K562 (cell line): Measurements from ENCODE around the gene FHL1. TPM values are rescaled to one million over a fixed set of nuclear protein-coding genes. Genes with fewer than 3 reads are reported as not detected.

Experiments
- ATAC-seq: fragments of 200-7000 bp; cut with Tn5 transposase; 3 replicates; pipeline ENCODE4 v1.9.1; 2020; ENCODE audit warnings: moderate library complexity
- BruUV-seq: library from RNA; stranded (reverse); fragments of 400-500 nt; replicated peaks from 2 replicates; lab custom pipeline; 2021; lab: Mats Ljungman, UMichigan
- CTCF ChIA-PET: fragments of 300-600 bp; formaldehyde crosslinking; extraction: SDS; loops from one replicate; lab custom pipeline; 2021; ENCODE audit warnings: low intra/inter-chr PET ratio; lab: Yijun Ruan, JAX
- POLR2A ChIA-PET: fragments of 300-600, 350-650 bp; sonication (Branson Sonifier 250); formaldehyde crosslinking; extraction: SDS; loops from one replicate; lab custom pipeline; 2021; ENCODE audit warnings: antibody characterized with exemption, inconsistent platforms; lab: Yijun Ruan, JAX
- DNase-seq, 4 experiments: peaks; one replicate each; pipeline versions ENCODE4 v3.0.0 to v3.0.0-alpha.2; 2011 to 2018; ENCODE audit warnings: low spot score in 3 of 4, mixed read lengths in 3 of 4; ENCODE audit errors: extremely low read depth in 1 of 4
- FAIRE-seq: peaks from 2 replicates; lab custom pipeline; 2011; peaks lifted over from hg19 to GRCh38; lab: Jason Lieb, UNC
- H2AFZ ChIP-seq: 2 replicates; pipeline ENCODE4 v1.6.0; 2011; ENCODE audit warnings: low read depth, low read length, control low read depth, inconsistent platforms
- H3K27ac ChIP-seq: fragments of 200-600 bp; 3 replicates; pipeline ENCODE4 v1.8.0; 2011; ENCODE audit warnings: low read depth, mild to moderate bottlenecking, control low read depth, inconsistent platforms, low read length, moderate library complexity, mixed read lengths; ENCODE audit errors: extremely low read depth
- H3K27me3 ChIP-seq, 2 experiments: fragments of 300-600 bp in 1 of 2; 2 replicates in 1 of 2; 3 replicates in 1 of 2; pipeline versions ENCODE4 v1.6.0 to v1.8.0; 2011; ENCODE audit warnings: inconsistent platforms in 2 of 2, low read length in 2 of 2, mild to moderate bottlenecking in 1 of 2, mixed read lengths in 1 of 2, moderate library complexity in 1 of 2; ENCODE audit not compliant: control insufficient read depth in 2 of 2, insufficient read depth in 2 of 2
- H3K36me3 ChIP-seq: fragments of 300-600 bp; 3 replicates; pipeline ENCODE4 v1.8.0; 2011; ENCODE audit warnings: mild to moderate bottlenecking, low read length, inconsistent platforms; ENCODE audit not compliant: control insufficient read depth, insufficient read depth
- H3K4me1 ChIP-seq, 2 experiments: fragments of 200-600 bp in 1 of 2; replicated peaks in 1 of 2; 2 replicates in 1 of 2; 3 replicates in 1 of 2; pipeline versions ENCODE4 v1.5.1 to v1.8.0; 2011; ENCODE audit warnings: inconsistent platforms in 2 of 2, low read length in 2 of 2, mild to moderate bottlenecking in 1 of 2, mixed read lengths in 1 of 2, moderate library complexity in 1 of 2; ENCODE audit not compliant: control insufficient read depth in 2 of 2, insufficient read depth in 2 of 2
- H3K4me2 ChIP-seq: 2 replicates; pipeline ENCODE4 v1.6.1; 2011; ENCODE audit warnings: low read length, control low read depth, inconsistent platforms, mixed read lengths; ENCODE audit not compliant: insufficient read depth
- H3K4me3 ChIP-seq: fragments of 200-600 bp; sonication (generic), shearing (Covaris generic); 2 replicates; pipeline ENCODE4 v1.5.1; 2016; ENCODE audit warnings: control low read depth, inconsistent platforms
- H3K79me2 ChIP-seq: fragments of 200-600 bp; 3 replicates; pipeline ENCODE4 v1.8.0; 2011; ENCODE audit warnings: low read length, inconsistent platforms; ENCODE audit not compliant: control insufficient read depth, insufficient read depth
- H3K9ac ChIP-seq, 2 experiments: 2 replicates each; pipeline versions ENCODE4 v1.6.0 to v1.6.1; 2011; ENCODE audit warnings: low read depth in 2 of 2, low read length in 2 of 2, control low read depth in 1 of 2, inconsistent platforms in 1 of 2, mild to moderate bottlenecking in 1 of 2, mixed read lengths in 1 of 2; ENCODE audit not compliant: insufficient read depth in 1 of 2
- H3K9me1 ChIP-seq: one replicate; pipeline ENCODE4 v1.6.0; 2011; ENCODE audit warnings: inconsistent platforms, mild to moderate bottlenecking, low read length, moderate library complexity; ENCODE audit not compliant: control insufficient read depth, insufficient read depth
- H3K9me3 ChIP-seq: replicated peaks from 2 replicates; pipeline ENCODE4 v1.5.1; 2011; ENCODE audit warnings: low read depth, low read length, inconsistent platforms; ENCODE audit not compliant: control insufficient read depth, insufficient read depth
- H4K20me1 ChIP-seq: replicated peaks from 2 replicates; pipeline ENCODE4 v1.6.1; 2011; ENCODE audit warnings: low read length, inconsistent platforms, mixed read lengths; ENCODE audit not compliant: control insufficient read depth, insufficient read depth
- ARID3A ChIP-seq: IDR thresholded peaks from 2 replicates; pipeline ENCODE4 v1.6.1; 2012; ENCODE audit warnings: low read depth, low read length, improper control_type of control experiment, borderline replicate concordance
- GABPA ChIP-seq: fragments of 200-800 bp; sonication (Bioruptor generic); conservative IDR thresholded peaks from 2 replicates; pipeline ENCODE4 v1.6.1; 2016; ENCODE audit warnings: low read depth, missing genetic modification characterization, missing compliant biosample characterization
- GTF3C2 ChIP-seq: IDR thresholded peaks from 3 replicates; pipeline ENCODE4 v1.6.1; 2011; ENCODE audit warnings: borderline replicate concordance, mild to moderate bottlenecking, moderate library complexity; ENCODE audit not compliant: insufficient read length; ENCODE audit errors: extremely low read depth
- HMG20B ChIP-seq: fragments of 250-450 bp; sonication (Bioruptor Pico); IDR thresholded peaks from 2 replicates; pipeline ENCODE4 v1.5.0; 2021; ENCODE audit warnings: mild to moderate bottlenecking
- RBM34 ChIP-seq: fragments of 200-400 bp; formaldehyde crosslinking; IDR thresholded peaks from 2 replicates; pipeline ENCODE4 v1.6.1; 2018; ENCODE audit warnings: low read length, borderline replicate concordance; ENCODE audit not compliant: insufficient read depth
- SRSF3 ChIP-seq: fragments of 200-400 bp; formaldehyde crosslinking; IDR thresholded peaks from 2 replicates; pipeline ENCODE4 v1.6.1; 2016; ENCODE audit warnings: mild to moderate bottlenecking, low read length, moderate library complexity; ENCODE audit not compliant: insufficient read depth
- SUPT5H ChIP-seq: fragments of 450-650 bp; IDR thresholded peaks from 2 replicates; pipeline ENCODE4 v1.6.1; 2016
- ZNF507 ChIP-seq: conservative IDR thresholded peaks from 2 replicates; pipeline ENCODE4 v1.6.1; 2017; ENCODE audit warnings: missing genetic modification characterization, missing compliant biosample characterization
- WGBS: fragments of 100-300 bp; shearing (Covaris generic); methylation state at CpG from one replicate; pipeline ENCODE4 v1.1.6; 2016; ENCODE audit warnings: low coverage, mixed read lengths; ENCODE audit not compliant: insufficient coverage; ENCODE audit errors: missing lambda C conversion rate; 5-methylcytosine and 5-hydroxymethylcytosine counted together
- in situ Hi-C: fragments of 300-500 bp; cut with MboI; formaldehyde crosslinking; loops from 4 replicates; pipeline ENCODE4 v1.15.0; 2018; ENCODE audit warnings: inconsistent platforms, mixed read lengths
- intact Hi-C: fragments of 100-400 bp; cut with micrococcal nuclease; formaldehyde crosslinking; loops from 2 replicates; pipeline ENCODE4 v1.14.2; 2022
- polyA plus RNA-seq, 8 experiments: library from polyadenylated mRNA; depleted of rRNA in 4 of 8; stranded (reverse) in 5 of 8; unstranded in 3 of 8; fragments of >200 nt; fragmentation: Nextera tagmentation in 2 of 8; fragmentation: Illumina TruSeq in 1 of 8; extraction: Ambion mirVana in 2 of 8; extraction: Trizol in 1 of 8; gene quantifications; 2 replicates each; pipeline versions ENCODE4 v1.2.1 to v1.2.3, GENCODE V29; 2011 to 2014; ENCODE audit warnings: inconsistent platforms in 1 of 8, missing spikeins in 1 of 8
- total RNA-seq, 7 experiments: library from RNA; depleted of rRNA in 6 of 7; stranded (reverse); fragments of >200 nt in 6 of 7; fragmentation: Illumina TruSeq in 2 of 7; extraction: Trizol in 2 of 7; gene quantifications; 2 replicates each; pipeline versions ENCODE4 v1.2.1 to v1.2.3, GENCODE V29; 2011 to 2021; ENCODE audit warnings: low replicate concordance in 1 of 7

Gene FHL1
- total and polyA plus RNA-seq, 9 of the 15 experiments (the other 6 are each of a cell fraction or from before 2014, with no cell fraction given), result 0.03 to 3.0 (median 0.13) TPM; not detected in 1

GRCh38 chrX:136212557-136213111, 65.3 kb downstream of the FHL1 start:
- DNase-seq (no peak), FAIRE-seq (no peak), ATAC-seq (no peak)
- H4K20me1 ChIP-seq, result no peaks in the 10 kb centered on the region
- TF ChIP-seq RBM34 (no peak), SUPT5H (no peak), HMG20B (no peak), GTF3C2 (no peak), ZNF507 (tag) (no peak), SRSF3 (no peak), ARID3A (no peak), GABPA (tag) (no peak)
- no peak overlapping the region for H3K9ac ChIP-seq
- peaks cover 0 to 3% of the 10 kb centered on the region in 2 experiments; a peak in 2 of 5 replicates for H3K4me1 ChIP-seq
- WGBS, result 70% methylated on average over 11 of the region's 17 CpGs
- no peaks in the 10 kb centered on the region for H3K9me1 ChIP-seq
- H3K9me3 ChIP-seq, result no peaks in the 10 kb centered on the region
- no peak overlapping the region for H3K4me2 ChIP-seq
- POLR2A ChIA-PET, result no interaction called here
- 0 out of 5 replicates have a peak, but pooled peaks cover 0 to 1% of the 10 kb centered on the region in 2 experiments for H3K27me3 ChIP-seq
- no peaks in the 10 kb centered on the region for H3K79me2 ChIP-seq
- BruUV-seq, result no TSS peak
- intact Hi-C loops, result loop anchor here (5.0 kb wide), 1 partner anchor 55 kb away; no protein-coding TSS in a partner anchor
- in situ Hi-C loops, result no loop called here
- peaks cover 4% of the 10 kb centered on the region; the same call in 1 of the 3 replicates for H3K36me3 ChIP-seq
- CTCF ChIA-PET, result no interaction called here
- H2AFZ ChIP-seq, result no peak overlapping the region
- H3K27ac ChIP-seq, result no peak overlapping the region
- H3K4me3 ChIP-seq, result no peak overlapping the region
